ENCODE measurements around the gene IL12B.
"Not testable (repeated sequence)": the region's sequence is repeated elsewhere in the genome, so short reads cannot be mapped to it uniquely, and the experiment has no call there.

Gene IL12B

GRCh38 chr5:159330131-159330800 lies at the start of gene IL12B:
TSS of gene IL12B (minus strand) at chr5:159330487. CDS start at chr5:159326782, 3,705 bp downstream.
- DNase-seq (ENCODE audit: low spot score): no peak

DNA sequence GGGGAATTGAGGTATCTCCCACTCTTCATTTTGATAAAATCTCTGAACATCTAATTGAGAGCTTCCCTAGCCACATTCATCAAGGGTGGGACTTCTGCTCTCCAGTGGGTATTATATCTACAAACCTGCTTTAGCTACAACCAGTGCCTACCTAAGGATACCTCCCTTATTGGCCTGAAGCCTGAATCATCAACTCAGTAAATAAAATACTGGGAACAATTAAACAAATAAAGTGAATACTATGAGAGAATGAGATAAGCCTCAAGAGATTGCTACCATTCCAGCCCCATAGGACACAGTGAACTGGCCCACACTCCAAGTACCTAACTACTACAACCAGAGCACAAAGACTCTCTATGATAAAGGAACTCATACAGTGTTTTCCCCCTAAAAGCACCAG lies 47.4 kb upstream of the IL12B start:
- no peak for DNase-seq (ENCODE audit: low spot score)

DNA sequence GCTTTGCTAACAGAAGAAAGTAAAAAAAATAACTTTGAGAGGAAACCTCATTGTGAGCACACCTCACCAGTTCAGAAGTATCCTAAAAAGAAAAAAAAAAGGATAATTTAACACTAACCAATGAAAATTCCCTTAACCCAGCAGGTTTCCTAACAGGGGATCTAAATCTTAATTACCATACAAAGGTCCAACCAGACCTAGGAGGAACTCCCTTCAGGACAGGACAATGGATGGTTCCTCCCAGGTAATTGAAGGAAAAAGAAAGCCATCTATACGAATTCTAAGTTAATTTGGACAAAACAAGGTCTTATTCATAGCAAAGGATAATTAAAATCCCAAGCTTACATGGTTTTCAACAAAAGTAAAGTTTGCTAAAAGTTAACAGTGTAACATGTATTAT lies 37.6 kb upstream of the IL12B start:
- DNase-seq (ENCODE audit: low spot score): not testable (repeated sequence)

- not testable (repeated sequence) for DNase-seq (ENCODE audit: low spot score)
These were observed 36.5 kb upstream of the IL12B start for GRCh38 chr5:159366776-159367175.

DNA sequence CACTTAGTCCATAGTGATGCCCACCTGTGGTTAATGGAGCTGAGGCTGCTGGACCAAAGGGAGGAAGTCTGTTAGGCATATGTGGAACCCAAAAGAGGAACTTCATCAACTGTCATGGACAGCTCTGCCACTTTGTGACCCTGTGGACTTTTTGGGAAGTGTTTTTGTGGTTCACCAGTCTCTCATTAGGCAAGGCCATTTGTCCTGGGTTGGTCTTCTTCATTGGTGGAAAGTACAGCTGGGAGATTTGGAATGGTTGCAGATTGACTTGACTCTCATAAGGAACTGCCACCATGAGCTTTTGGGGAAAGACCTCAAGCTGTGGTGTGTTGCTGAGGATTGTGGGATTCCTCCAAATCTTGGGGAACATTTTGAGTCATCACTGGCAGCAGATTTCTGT lies 31.9 kb upstream of the IL12B start:
- no peak for DNase-seq (ENCODE audit: low spot score)

GRCh38 chr5:159359871-159360270 lies 29.6 kb upstream of the IL12B start:
- DNase-seq (ENCODE audit: low spot score): not testable (repeated sequence)

GRCh38 chr5:159359408-159359807 lies 29.1 kb upstream of the IL12B start:
- DNase-seq (ENCODE audit: low spot score): no peak

GRCh38 chr5:159353661-159354252 lies 23.5 kb upstream of the IL12B start:
- DNase-seq (ENCODE audit: low spot score): no peak

GRCh38 chr5:159350644-159351043 lies 20.4 kb upstream of the IL12B start:
- DNase-seq (ENCODE audit: low spot score): not testable (repeated sequence)

DNA sequence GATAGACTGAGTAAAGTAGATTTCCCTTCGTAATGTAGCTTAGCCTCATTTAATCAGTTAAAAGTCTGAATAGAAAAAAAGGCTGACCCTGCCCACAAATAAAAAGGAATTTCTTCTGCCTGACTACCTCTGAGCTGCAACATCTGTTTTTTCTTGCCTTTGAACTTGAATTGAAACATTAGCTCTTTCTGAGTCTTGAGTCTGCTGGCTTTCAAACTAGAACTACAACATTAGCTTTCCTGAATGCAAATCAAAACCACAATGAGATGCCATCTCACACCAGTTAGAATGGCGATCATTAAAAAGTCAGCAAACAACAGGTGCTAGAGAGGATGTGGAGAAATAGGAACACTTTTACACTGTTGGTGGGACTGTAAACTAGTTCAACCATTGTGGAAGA lies 19.9 kb upstream of the IL12B start:
- not testable (repeated sequence) for DNase-seq (ENCODE audit: low spot score)

DNA sequence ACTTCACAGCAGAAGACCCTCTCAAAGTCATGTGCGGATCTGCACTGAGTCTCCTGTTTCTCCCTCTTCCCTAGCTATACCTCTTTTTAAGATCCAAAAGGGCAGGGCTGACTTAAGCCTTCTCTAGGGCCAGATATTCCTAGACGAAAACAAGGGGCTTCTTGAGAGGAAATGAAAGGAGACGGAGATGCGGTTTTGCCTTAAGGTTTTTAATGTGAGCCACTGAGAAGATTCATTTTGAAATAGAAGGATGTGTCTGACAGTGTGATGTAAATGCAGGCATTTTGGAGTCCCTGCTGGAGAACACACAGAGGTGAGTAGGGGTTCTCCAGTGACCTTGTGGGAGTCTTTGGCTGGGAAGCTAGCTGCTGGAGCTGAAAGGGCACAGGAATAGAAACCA lies 15.6 kb upstream of the IL12B start:
- DNase-seq (ENCODE audit: low spot score): no peak

DNA sequence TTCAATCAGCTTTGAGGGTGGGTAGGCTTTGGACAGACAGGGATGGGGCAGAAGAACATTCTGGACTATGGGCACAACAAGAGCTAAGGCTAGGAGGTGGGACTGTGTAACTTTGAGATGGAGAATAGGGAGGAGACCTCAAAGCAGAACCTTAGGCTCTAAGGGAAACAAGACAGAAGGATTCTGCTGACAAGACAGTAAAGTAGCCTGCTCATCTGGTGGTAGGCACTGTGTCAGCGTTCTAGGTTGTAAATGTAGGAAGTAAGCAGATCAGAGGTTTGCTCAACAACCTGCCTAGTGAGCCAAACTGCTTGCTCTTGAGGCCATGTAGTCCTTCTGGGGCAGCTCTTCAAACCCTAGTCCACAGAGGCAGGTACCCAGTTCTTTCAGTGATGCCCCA lies 15.0 kb upstream of the IL12B start:
- DNase-seq (ENCODE audit: low spot score): no peak

DNA sequence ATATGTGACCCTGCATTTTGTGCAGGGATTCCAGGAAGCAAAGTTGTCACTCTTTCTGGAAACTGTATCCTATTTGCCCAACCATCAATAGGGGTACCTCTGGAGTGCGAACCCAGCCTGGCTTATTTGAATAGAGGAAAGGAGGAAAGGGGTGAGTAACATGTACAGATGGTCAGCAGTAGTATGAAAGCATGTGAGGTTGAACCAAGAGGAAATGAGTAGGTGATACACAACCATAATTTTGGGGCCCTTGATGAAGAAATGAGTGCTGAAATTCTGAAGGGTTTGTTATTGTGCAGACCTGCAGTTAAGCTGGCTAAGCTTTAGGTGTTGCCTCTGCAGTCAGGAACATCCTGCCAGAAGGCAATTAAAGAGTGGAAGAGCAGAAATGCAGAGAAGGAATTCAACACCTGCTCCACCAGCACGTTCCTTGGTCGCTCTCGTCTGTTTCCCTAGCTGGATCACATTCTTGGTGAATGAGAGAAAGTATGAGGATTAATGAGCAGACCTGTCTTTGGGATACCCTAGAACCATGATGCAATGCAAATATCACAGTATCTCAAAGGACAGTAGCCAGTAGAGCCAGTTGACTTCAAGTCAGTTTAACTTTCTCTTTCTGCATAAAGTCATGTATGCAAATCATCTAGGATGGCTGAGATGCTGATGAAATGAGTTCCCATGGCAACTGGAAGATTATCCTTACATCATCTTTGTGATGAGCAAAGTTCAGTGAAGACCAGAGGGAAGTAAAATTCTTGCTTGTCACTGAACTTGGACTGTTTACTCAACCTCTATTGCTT lies 13.2 kb upstream of the IL12B start:
- DNase-seq (ENCODE audit: low spot score): no peak

- DNase-seq (ENCODE audit: low spot score): no peak
These were observed 12.6 kb upstream of the IL12B start for GRCh38 chr5:159342840-159343239.

DNA sequence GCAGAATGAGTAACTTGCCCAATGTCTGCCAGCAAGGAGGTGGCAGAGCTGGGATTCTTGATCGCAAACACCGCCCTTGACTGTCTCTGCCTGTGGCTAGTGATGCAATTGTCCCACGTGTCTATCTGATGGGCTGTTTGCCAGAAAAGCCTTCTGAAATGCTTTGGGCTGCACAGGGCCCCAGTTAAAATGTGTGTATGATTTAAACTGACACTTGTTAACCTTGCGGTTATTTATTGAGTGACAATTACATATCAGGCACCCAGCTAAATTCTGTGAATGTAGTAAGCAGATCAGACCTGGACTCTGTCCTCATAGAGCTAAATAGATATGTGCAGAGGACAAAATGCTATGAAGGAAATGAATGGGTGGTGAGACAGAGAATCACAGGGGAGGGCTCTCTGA lies 11.6 kb upstream of the IL12B start:
- DNase-seq (ENCODE audit: low spot score): peak; percentile 14

DNA sequence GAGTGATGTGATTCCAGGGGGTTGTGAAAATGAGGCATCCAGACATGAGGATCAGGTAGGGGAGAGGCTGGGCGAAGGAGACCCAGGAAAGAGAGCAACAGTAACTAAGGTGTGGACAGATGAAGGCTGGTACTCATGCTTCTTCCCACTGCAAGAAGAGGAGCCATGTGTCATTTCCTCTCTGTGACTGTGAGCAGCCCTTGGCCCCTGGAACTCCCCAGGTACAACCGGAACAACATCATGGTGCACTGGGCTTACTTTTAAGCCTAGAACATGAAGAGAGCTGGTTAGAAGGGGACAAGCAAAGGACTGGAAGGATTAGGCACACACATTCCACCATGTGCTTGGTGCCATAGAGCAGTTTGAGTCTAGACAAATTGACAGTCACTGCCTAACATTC lies 10.9 kb upstream of the IL12B start:
- no peak for DNase-seq (ENCODE audit: low spot score)

- no peak for DNase-seq (ENCODE audit: low spot score)
These were observed 10.2 kb upstream of the IL12B start for GRCh38 chr5:159340511-159340910.

- no peak for DNase-seq (ENCODE audit: low spot score)
These were observed 9.2 kb upstream of the IL12B start for GRCh38 chr5:159339460-159339859.

DNA sequence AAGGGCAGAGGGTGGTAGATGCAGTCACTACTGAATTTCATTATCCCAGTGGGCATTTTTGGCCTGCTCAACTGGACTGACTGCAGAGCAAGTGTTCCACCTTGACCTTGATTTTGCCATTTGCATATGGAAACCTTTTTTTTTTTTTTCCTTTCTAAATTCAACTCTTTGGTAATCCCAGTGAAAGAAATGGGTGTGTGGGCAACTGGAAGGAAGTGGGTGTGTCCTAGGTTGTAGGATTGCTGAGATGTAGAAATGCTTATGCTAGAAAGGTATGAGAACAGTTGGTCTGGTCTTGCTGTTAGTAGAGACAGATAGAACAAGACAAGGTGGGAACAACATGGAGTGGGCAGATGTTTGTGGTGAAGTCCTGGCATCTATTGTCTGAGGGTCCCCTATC lies 7.8 kb upstream of the IL12B start:
- no peak for DNase-seq (ENCODE audit: low spot score)

DNA sequence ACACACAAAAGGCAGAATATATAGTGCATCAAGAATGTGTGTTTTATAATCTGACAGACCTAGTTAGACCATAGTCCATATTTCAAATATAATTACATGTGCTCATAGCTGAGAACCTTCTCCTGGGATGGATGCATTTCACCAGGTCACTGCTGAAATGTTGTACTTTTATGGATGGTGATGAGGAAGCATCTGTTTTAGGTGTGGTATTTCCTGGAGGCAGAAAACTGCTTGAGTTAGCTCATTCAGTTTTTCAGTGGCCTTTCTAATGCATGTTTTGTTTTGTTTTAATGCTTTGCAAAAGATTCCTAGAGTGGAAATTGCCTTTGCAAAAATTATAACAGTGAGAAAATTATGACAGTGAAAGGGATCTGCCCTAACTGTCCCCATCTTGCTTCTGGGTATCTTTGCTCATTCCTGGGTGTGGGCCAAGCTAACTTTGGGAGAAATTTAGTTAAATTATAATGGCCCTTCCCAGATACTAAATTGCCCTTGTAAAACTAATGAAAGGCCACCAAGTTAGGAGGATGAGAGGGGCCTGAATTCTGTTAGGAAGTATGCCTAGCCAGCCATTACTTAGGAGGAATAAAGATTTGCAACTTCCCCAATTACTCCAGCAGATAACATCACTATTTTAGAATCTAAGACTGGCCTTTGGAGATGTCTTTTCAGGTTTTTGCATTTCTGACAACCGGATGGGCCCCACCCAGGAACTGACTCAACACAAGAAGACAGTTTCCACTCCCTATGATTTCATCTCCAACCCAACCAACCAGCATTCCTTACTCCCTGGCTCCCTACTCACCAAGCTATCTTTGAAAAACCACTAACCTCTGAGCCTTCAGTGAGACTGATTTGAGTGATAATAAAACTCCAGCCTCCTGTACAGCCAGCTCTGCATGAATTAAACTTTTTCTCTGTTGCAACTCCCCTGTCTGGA lies 7.0 kb upstream of the IL12B start:
- no peak for DNase-seq (ENCODE audit: low spot score)

DNA sequence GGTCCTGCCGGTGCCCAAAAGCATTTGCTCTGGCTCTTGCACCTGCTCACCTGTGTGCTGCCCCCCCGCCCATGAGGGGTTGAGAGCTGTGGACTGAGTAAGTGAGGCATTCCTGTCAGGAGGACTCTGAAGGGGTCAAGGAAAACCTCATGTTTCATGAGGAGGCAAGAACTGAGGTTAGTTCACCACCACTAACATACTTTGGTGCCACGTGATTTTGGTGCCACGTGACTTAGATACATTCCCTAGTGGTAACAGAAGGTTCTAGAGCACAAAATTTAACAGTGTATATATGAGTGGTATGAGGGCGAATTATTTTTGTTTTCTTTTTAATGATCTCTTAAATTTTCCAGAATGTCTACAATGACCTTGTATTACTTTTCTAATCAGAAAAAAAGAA lies 6.3 kb upstream of the IL12B start:
- DNase-seq (ENCODE audit: low spot score): no peak

DNA sequence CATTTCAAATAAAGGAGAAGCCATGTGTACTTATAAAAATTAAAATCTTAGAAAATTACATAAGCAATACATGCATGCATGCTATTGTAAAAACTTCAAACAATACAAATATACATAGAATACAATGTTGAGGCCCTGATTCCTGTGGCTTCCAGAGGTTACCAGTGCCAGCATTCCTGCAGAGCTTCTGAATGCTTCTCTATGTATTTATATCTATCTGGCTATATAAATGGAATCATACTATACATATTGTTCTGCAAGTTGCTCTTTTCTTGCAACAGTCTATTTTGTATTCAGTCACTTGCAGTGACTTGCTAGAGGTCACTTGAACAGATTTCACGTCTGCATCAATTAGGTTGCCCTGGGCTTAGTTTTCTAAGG lies 3.2 kb upstream of the IL12B start:
- DNase-seq (ENCODE audit: low spot score): no peak

Data from iPS-NIHi11 (cell line).